ENCODE data around the gene SMAD3. TPM values are rescaled to one million over a fixed set of nuclear protein-coding genes. Genes with fewer than 3 reads are reported as not detected.

Gene SMAD3
- polyA plus RNA-seq, 5 donors = 40.4 to 54.0 (median 46.2) TPM

DNA sequence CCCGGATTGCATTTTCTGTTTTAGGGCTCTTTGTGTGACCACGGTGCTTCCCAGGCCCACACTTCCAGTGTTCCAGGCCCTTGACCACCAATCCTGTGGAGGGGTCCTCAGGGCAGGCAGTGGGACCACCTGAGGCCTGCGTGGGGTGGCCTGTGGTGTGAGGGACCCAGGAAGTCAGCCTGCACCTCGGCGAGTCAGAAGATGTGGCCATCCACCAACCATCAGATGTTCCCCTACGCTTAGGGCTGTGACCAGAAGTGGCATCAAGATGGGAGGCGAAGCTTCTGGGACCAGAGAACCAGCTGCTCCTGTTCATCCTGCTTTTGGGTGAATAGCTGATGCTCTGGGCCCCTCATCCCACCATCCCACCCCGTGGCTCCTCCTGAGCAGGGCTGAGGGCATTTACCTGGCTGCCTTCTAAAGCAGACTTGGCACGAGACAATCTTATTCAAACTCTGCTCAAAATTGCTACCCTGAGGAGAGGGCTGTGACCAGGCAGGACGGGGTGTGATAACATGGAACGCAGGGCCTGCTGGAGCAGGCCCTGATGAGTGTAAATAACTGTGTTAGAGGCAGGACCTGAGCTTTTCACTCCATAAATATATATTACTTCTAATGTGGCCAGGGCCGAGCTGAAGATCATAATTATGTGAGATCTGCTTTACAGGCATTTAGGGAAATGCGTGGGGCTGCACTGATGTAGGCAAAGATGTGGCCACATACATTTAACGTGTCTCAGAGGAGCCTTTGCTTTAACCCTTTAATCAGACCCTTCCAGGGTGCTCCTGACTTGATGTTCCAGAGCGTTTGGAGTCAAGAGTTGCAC is 28.8 kb downstream of the SMAD3 start:
- DNase-seq = no peak

DNA sequence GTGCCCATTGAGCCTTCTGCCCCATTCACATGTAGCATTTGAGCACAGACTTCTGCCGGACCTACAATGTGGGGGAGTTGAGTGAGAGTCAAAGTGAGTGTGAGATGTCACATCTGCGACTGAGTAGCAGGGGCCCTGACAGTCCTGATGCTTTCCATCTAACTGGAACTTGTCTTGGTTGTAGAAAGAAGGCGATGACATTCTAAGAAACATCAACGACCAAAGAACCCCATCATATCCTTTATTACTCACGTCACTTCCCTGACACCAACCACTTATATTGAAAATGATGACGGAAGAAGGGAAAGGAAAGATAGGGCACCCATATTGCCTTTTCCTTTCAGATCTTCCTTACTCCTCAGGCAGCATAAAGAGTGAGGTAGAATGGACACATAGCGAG is 30.5 kb downstream of the SMAD3 start:
- no peak for DNase-seq

DNA sequence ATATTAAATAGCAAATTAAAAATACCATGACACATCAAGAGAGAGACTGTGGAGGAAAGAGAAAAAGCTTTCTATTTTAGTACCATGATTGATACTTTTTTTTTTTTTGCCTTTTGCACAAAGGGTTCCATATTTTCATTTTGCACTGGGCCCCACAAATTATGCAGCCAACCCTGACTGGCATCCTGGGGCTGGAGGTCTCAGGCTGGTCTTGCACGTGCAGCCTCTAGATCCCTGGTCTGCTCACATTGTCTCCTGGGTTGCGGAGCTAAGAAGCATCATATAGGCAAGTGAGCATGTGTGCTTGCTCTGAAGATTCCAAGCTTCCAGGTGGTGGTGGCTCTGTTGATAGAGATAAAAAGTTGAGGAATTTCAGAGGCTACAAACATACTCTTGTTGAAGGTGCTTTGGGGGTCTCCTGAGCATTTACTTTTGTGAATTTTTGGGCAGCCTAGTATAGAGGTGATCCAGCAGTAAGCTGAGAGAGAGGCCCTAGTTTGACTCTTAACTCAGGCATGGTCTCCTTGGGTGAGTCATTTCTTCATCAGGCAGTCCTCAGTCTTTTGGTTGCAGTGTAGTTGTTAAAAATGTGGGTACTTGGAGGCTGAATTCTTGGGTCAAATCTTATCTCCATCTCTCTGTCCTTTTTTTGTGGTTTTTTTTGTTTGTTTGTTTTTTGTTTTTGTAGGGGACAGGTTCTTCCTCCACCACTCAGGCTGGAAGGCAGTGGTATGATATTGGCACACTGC is 31.3 kb downstream of the SMAD3 start:
- no peak for DNase-seq

DNA sequence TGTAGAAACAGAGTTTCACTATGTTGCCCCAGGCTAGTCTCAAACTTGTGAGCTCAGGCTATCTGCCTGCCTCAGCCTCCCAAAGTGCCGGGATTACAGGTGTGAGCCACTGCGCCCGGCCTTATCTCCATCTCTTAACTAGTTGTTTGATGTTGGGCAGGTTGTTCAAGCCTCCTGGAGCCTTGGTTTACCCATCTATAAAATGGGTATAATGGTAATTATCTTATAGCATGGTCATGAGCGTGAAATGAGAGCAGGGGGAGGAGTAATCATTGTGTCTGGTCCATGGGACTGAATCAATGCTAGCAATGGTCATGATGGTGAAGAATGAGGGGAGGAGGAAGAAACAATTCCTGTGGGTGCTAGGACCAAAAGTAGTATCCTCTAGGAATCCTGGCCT is 32.0 kb downstream of the SMAD3 start:
- DNase-seq = no peak

GRCh38 chr15:67097930-67098740 is 32.7 kb downstream of the SMAD3 start:
- peak in 1 of 2 donors; percentile 38 for DNase-seq

DNA sequence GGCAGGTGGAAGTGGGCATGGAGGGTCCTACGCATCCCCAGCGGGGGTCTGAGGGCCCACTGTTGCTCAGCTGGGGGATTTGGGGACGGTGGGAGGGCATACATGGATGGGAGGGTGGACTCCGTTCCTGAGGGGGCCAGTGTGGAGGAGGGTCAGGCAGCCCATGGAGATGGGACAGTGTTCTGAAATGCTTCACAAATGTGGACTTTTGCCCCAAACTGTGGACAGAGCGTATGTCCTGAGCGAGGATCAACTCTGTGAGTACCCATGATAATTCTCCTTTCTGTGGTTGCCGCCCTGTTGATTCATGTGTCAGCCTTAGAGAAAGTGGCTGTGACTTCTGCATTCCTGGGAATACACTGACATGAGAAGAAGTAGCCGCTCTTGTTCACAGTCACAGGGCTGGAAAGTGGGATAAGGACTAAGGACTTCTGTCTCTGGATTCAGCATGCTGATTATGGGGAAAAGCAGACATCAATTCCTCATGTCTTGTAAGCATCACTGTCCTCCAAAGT is 33.4 kb downstream of the SMAD3 start:
- DNase-seq = no peak

- DNase-seq = no peak
Measured at GRCh38 chr15:67100124-67100791, 34.9 kb downstream of the SMAD3 start.

DNA sequence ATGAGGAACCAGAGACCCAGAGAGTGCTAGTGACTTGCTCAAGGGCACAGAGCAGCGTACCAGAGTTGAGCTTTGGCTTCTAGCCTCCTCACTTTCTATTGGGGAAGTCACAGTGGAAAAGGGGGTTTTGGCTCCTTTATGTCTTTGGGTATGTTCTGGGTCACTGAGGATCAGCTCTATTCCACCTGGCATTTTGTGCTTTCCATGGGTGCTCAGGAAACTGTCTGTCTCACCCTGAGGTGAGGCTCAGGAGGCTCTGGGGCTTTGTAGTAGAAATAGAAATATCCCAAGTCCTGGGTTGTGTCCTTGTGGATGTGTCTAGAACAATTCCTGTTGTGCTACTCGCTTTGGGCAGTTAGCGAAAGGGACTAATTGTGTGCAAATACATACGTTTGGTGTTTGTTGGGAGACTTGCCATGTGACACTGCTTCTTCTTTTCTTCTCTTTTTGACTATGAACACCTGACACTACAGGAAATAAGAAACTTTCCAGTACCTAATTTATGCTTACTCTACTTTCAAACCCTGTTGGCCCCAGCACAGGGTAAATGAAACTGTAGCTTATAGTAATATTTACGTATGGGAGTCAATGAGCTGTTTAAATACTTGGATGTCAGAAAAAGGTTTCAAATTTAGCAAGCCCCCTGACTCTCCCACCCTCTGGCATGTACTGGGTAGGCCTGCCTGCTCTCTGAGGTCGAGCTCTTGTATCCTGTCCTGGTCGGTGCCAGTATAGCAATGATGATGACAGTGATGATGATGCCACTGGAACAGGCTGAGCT is 35.6 kb downstream of the SMAD3 start:
- DNase-seq = no peak

GRCh38 chr15:67101911-67102598 is 36.7 kb downstream of the SMAD3 start:
- no peak for DNase-seq

- DNase-seq = no peak
Measured at GRCh38 chr15:67102599-67102929, 37.2 kb downstream of the SMAD3 start.

GRCh38 chr15:67103021-67103420 is 37.6 kb downstream of the SMAD3 start:
- DNase-seq = no peak

DNA sequence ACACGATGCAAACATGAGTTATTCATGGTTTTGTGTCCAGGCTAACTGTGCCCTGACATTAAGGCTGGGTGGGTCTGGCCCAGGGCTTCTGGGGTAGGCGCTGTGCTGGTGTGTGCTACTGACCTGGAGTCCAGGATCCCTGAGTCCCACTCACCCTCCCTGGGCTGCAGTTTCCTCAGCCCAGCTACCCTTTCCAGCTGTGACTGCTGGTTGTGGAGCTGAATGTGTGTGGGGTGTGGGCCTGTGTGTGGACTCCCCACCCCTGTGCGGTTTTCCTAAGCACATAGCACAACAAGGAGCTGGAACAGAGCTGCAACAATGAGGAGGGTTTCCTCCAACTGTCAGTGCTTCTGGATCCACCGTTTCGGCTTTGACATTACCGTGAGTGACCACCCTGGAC is 38.0 kb downstream of the SMAD3 start:
- no peak for DNase-seq

DNA sequence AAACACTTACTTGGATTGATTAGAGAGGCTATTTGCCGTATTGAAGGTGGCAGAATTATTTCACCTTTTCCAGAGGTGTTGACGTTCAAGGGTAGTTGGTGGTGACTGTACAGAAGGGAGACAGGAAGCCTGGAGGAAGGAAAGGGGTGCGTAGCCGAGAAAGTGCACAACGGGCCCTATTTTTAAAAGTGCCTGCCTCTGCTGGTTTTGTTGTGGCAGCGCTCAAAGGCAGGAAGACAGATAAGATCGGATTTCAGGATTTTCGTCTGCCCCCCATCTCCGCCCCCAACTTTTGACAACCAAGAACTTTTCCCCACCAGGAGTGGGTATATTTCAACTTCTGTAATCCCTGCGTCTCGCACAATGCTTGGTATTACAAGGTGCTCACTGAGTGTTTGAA is 38.5 kb downstream of the SMAD3 start:
- no peak for DNase-seq

- no peak for DNase-seq
Measured at GRCh38 chr15:67104510-67104909, 39.1 kb downstream of the SMAD3 start.

GRCh38 chr15:67105065-67105951 is 39.9 kb downstream of the SMAD3 start:
- DNase-seq = no peak

DNA sequence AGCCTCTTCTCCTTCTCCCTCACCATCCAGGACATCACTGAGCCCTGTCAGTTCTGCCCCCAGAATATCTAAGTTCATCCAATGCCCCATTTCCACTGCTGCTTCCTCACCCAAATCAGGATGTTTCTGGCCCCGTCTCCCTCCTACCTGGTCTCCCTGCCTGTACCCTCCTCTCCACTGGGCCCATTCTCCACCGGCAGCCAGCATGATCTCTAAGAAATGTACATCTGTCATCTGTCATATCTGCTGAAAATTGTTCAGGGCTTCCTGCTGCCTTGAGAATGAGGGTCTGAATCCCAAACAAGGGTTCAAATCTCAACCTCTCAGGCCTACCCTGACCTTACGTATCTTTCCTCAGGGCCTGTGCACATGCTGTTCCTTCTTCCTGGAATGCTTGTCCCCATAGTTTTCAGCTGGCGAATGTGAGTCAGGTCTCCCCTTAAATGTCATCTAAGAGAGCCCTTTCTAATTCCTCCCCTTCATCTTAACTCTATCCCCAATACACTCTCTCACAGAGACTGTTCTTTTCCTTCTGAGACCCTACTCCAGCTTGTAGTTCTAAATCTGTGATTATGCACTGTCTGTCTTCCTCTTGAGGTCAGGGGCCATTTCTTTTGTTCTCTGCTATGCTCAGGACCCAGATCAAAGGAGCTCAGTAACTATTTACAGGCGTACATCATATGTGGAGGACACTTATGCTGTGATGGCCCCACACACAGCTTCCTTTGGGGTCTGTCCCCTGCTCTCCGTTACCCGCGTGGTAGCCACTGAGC is 40.8 kb downstream of the SMAD3 start:
- no peak for DNase-seq

GRCh38 chr15:67106764-67107013 is 41.3 kb downstream of the SMAD3 start:
- no peak for DNase-seq

DNA sequence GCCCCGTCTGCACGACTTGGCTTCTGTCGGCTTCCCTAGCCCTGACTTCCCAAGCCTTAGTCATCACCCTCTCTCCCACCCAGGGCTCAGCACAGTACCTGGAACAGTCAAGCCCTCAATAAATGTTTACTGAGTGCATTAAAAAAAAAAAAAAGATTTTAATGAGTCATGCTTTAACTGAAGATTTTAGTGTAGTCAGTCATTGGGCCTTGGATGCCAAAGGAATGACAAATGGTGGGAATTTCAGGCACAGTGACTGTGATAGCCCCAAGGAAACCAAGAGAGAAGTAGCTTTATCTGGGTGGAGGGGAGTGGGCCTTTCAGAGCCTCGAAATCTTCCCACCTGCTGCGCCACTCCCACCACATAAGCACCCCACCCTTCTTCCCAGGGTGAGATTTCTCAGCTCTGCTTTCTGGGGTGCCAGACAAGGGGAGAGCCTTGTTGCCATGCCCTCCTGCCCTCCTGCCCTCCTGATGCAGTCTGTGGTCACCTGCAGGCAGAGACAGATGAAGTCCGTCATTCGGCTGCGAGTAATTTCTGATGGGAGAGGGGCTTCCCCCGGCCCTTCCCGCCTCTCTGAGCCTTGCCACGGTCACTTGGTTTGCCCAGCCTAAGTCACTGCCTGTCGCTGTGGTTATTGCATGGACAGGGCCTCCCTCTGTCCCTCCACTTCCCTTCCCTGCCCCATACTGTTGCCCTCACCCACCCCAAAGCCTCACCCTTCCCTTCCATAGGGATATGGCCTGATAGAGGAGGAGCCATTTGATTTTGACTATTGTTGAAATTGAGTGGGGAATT is 41.8 kb downstream of the SMAD3 start:
- no peak for DNase-seq
